Activated T-cell treated with anti-CD3 and anti-CD28 coated beads, Interleukin-2, amount 50 U/mL, for 4 hours (primary cell): Measurements from ENCODE around the gene GRAMD2A. TPM values are rescaled to one million over a fixed set of nuclear protein-coding genes. Genes with fewer than 3 reads are reported as not detected.

ENCODE experiments used
- ATAC-seq, 2 donors: fragments of 200-7000 bp; cut with Tn5 transposase; one replicate each; pipeline ENCODE4 v1.10.0; 2021
- DNase-seq: peaks from one replicate; pipeline ENCODE4 v3.0.0-alpha.2; 2020
- H3K27me3 Mint-ChIP-seq: one replicate; pipeline ENCODE4 v1.8.0; 2021; ENCODE audit warnings: low read depth, mixed read lengths
- H3K36me3 Mint-ChIP-seq: one replicate; pipeline ENCODE4 v1.8.0; 2022; ENCODE audit warnings: mixed read lengths; ENCODE audit not compliant: insufficient read depth
- H3K4me1 Mint-ChIP-seq: one replicate; pipeline ENCODE4 v1.8.0; 2021; ENCODE audit warnings: low read depth, mixed read lengths
- H3K4me3 Mint-ChIP-seq: one replicate; pipeline ENCODE4 v1.8.0; 2021; ENCODE audit warnings: mild to moderate bottlenecking, moderate library complexity, mixed read lengths
- H3K9me3 Mint-ChIP-seq: one replicate; pipeline ENCODE4 v1.8.0; 2021; ENCODE audit warnings: mixed read lengths
- total RNA-seq, 3 donors: library from RNA; stranded (reverse); gene quantifications; one replicate each; pipeline ENCODE4 v1.2.1, GENCODE V29; 2021

Gene GRAMD2A
- total RNA-seq, 3 donors from 2014 or later, result not detected

DNA sequence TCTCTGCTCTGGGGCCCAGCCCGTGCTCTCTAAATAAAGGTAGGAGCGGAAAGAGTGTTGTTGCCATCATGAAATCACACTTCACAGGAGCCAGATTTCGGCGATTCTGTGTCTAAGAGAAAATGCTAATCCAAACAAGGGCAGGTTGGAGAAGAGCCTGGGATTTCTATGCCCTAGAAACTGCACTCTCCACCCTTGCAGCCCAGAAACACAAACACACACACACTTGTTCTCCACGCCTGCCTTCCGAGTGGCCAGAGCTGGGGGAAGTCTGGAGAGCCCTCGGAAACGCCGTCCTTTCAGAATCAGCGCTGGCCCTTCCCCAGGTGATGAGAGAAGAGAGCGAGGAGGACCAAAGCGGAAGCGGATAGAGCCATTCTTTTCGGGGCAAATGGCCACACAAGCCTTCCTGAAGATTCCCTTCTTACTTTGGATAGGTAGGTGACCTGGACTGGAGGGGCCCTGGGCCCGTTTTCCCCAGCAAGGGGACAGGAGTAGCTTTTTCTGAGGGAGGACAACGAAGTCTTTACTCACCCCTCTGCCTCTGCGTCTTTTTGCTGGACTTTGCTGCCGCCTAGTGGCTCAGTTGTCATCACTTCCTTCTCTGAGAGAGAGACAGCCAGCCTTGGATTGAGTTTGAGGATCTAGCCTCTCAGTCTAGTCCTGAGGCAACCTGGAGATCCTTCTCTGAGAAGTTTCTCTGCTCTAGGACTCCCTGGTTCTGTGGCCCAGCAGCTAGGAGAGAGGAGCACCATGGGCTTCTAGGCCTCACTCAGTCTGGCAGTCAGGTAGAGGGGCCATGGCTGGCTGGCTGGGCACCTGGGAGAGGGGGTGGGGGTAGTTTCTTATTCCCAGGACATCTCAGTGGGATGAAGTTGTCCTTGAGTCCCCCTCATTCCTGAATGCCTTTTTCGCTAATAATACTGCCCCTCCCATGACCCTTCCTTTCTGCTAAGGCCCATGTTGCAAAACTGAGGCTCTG is 41.7 kb downstream of the GRAMD2A start:
- DNase-seq, result peak; percentile 79
- Mint-ChIP-seq H3K4me3 (peak overlapping the region; percentile 77), H3K36me3 (no peaks in the 10 kb centered on the region), H3K4me1 (peaks cover 2% of the 10 kb centered on the region), H3K27me3 (no peaks in the 10 kb centered on the region), H3K9me3 (no peaks in the 10 kb centered on the region)
- peak; percentile 86 to 91 for ATAC-seq

DNA sequence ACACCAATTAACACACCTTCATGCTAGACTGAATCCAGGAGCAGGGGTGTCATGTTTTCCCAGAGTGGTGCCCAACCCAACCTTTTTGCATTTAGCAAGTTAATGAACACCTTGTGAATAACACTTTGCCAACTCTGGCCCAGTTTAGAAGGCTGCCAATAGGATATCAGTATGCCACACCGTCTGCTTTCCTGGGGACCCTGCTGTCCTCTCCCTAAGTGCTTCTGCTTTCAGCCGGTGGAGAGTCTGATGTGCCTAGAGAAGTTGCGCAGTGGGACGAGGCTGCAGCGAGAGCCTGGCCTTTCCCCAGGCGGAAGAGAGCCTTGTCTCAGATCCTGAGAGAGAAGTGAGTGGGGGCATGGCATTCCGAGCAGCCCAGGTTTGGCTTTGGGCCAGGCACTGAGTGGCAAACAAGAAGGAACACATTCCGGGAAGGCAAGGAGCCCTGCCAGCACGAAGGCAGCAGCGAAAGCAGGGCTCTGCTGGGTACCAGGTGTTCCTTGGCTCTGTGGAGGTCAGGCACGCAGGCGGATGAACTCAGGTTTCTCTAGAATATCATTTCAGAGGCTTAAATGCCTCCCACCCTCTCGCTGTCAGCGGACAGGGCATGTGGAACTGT is 42.5 kb downstream of the GRAMD2A start:
- Mint-ChIP-seq H3K4me1 (peaks cover 2% of the 10 kb centered on the region), H3K36me3 (no peaks in the 10 kb centered on the region), H3K4me3 (peak overlapping the region; percentile 77), H3K27me3 (no peaks in the 10 kb centered on the region), H3K9me3 (no peaks in the 10 kb centered on the region)
- DNase-seq, result no peak
- no peak for ATAC-seq

DNA sequence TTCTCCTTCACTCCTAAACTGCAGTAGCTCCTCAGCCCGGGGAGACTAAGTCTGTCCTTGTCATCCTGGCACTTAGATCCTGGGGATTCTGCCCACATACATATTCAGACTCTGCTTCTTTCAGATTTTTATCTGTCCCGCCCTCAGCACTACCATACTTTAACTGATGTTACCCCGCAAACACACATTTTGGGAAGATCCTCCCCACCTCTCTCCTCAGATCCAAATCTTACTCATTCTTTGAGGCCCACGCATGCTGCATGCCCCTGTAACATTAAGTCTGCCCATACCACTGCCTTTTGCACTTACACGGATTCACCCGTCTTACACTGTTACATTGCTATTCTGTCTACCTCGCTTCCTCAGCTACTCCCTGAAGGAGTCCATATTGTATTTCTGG is 43.3 kb downstream of the GRAMD2A start:
- DNase-seq (no peak), ATAC-seq (no peak)
- H3K4me1 Mint-ChIP-seq, result peaks cover 2% of the 10 kb centered on the region
- H3K27me3 Mint-ChIP-seq, result no peaks in the 10 kb centered on the region
- no peaks in the 10 kb centered on the region for H3K9me3 Mint-ChIP-seq
- no peak overlapping the region for H3K4me3 Mint-ChIP-seq
- no peaks in the 10 kb centered on the region for H3K36me3 Mint-ChIP-seq

DNA sequence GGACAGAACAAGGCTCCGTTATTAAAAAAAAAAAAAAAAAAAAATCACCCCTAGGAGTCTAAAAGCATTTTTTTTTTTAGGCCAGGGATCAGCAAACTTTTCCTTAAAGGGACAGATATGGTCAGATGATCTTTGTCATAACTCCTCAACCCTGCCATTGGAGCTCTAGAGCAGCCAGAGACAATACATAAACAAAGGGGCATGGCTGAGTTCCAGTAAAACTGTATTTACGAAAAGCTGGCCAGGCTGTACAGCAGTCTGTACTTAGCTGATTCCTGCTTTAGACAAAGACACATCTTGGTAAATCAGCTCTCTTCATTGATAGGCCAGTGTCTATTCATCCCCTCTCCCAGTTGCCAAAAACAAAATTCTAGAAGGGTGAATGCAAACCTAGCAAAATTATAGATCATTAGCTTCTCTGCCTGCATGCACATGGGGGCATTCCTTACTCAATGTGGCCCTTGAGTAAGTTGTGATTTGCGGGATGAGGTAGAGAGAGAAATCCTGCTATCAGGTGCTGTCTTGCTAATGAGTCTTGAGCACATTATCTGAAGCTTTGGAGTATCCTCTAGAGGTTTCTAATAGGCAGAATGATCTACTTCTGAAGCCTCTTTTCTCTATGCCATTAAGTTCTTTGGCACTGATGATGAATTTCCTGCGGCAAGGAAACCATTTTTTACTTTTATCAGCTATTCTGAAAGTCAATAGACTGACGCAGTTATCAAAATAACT is 44.2 kb downstream of the GRAMD2A start:
- Mint-ChIP-seq H3K9me3 (no peaks in the 10 kb centered on the region), H3K4me1 (peaks cover 2% of the 10 kb centered on the region), H3K27me3 (no peaks in the 10 kb centered on the region), H3K4me3 (no peak overlapping the region), H3K36me3 (no peaks in the 10 kb centered on the region)
- ATAC-seq (no peak), DNase-seq (no peak)

DNA sequence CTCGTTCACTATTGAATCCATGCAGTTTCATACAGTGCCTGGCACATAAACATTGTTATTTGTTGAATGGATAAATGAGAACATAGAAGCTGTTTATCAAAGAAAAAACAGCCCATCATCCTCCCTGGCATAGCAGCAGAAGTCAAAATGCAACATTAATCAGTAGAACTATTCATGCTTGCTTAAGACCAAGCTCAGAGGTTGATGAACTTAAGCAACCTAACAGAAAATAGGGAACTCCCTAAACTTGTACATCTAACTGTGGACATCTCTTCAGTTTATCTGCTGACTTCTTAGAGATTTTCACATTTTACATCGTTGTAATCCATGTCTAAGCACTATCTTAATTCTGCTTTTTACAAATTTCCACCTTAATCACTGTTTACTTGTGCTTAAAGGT is 50.2 kb downstream of the GRAMD2A start:
- H3K4me1 Mint-ChIP-seq, result no peaks in the 10 kb centered on the region
- DNase-seq (no peak), ATAC-seq (no peak)
- H3K4me3 Mint-ChIP-seq, result no peak overlapping the region
- H3K36me3 Mint-ChIP-seq, result no peaks in the 10 kb centered on the region
- no peaks in the 10 kb centered on the region for H3K27me3 Mint-ChIP-seq
- H3K9me3 Mint-ChIP-seq, result no peaks in the 10 kb centered on the region

DNA sequence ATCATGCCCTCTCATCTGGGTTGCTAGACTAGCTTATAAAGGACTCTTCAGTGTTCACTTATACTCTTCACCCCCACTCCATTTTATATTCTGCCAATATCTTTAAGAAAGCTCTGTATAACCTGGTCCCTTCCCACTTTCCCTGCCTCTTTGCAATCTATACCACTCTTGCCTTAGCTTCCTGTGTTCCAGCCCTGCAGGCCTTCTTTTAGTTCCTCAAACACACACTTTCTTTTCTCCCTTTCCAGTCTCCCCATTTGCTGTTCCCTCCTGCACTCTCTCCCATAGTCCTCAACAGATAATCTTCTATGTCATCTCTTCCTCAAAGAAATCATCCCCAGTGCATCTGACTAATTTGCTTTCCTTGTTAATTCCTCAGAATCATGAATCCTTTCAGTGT is 50.7 kb downstream of the GRAMD2A start:
- Mint-ChIP-seq H3K4me1 (no peaks in the 10 kb centered on the region), H3K36me3 (no peaks in the 10 kb centered on the region), H3K4me3 (no peak overlapping the region), H3K27me3 (no peaks in the 10 kb centered on the region), H3K9me3 (no peaks in the 10 kb centered on the region)
- no peak for DNase-seq
- no peak for ATAC-seq

DNA sequence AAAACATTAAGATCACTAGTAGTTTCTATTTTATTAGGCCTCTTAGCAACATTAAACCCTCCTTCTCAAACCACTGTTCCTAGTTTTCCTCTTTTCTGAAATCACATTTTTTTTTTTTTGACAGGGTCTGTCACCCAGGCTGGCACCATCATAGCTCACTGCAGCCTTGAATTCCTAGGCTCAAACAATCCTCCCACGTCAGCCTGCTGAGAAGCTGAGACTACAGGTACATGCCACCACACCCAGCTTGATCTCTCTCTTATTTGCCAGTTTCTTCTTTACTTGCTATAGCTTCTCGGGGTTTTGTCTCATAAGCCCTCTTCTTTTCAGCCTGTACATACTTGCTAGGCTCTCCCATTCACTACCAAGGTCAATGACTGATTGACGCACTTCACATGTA is 51.4 kb downstream of the GRAMD2A start:
- ATAC-seq, result no peak
- no peak overlapping the region for H3K4me3 Mint-ChIP-seq
- no peaks in the 10 kb centered on the region for H3K4me1 Mint-ChIP-seq
- no peaks in the 10 kb centered on the region for H3K36me3 Mint-ChIP-seq
- DNase-seq, result no peak
- H3K27me3 Mint-ChIP-seq, result no peaks in the 10 kb centered on the region
- H3K9me3 Mint-ChIP-seq, result no peaks in the 10 kb centered on the region

DNA sequence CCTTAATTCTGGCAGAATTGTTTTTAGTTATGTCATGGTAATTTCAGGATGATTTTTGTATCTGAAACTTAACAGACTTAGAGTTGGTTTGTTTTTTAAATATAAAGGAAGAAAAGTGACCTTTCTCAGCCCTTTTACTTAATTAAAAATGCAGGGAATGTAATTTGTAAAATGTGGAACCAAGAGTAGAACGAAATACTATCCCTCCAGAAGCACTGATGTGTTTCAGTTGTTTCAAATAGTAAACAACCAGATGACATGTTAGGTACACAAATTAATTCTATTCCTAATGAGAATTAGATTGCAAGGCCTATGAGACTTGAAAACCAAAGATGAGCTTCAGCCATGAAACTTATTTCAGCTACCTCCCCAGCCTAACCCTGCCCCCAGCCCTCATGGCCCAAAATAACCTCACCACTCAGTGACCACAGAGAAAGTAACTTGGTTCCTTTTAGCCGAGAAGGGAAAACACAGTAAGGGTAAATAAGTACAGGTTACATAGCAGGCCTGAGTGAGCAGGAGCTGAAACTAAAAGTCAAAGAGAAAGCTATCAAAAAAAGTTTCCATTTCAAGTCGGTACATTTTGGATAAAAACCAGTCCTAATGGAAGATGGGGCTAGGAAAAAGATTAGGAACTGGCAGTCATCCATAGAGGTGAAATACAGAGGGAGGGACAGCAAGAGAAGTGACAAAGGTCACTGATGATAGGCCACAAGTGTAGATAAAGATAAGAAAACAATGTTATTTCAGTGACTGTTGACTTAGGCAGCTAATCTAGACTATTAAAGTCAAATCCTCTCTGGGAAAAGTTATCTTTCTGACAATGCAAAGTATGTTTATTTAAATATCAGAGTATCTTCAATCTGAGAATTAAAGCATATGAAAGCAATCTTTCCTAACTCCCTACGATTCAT is 56.2 kb downstream of the GRAMD2A start:
- Mint-ChIP-seq H3K27me3 (no peaks in the 10 kb centered on the region), H3K9me3 (no peaks in the 10 kb centered on the region), H3K4me3 (no peak overlapping the region), H3K36me3 (no peaks in the 10 kb centered on the region), H3K4me1 (no peaks in the 10 kb centered on the region)
- ATAC-seq, result no peak
- DNase-seq, result no peak

DNA sequence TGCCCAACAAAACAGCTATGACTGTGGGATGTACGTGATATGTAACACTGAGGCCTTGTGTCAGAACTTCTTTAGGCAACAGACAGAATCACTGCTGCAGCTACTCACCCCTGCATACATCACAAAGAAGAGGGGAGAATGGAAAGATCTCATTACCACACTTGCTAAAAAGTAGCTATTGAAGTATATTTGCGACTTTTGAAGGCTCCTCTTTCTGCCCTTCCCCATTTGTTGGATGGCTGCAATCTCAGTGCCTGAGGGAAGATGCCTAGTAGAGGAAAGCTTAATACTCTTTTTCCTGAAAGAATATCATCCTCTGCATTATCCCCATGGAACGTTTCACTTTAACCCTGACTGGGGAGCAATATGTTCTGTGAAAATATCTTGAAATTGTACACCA is 57.5 kb downstream of the GRAMD2A start:
- Mint-ChIP-seq H3K9me3 (no peaks in the 10 kb centered on the region), H3K4me1 (no peaks in the 10 kb centered on the region), H3K36me3 (no peaks in the 10 kb centered on the region), H3K27me3 (no peaks in the 10 kb centered on the region), H3K4me3 (no peak overlapping the region)
- no peak for ATAC-seq
- DNase-seq, result no peak

DNA sequence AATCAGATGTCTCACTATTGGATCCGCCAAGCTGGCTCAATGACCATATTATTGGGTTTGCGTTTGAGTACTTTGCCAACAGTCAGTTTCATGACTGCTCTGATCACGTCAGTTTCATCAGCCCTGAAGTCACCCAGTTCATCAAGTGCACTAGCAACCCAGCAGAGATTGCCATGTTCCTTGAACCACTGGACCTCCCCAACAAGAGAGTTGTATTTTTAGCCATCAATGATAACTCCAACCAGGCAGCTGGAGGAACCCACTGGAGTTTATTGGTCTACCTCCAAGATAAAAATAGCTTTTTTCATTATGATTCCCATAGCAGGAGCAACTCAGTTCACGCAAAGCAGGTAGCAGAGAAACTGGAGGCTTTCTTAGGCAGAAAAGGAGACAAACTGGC is 57.9 kb downstream of the GRAMD2A start:
- no peaks in the 10 kb centered on the region for H3K4me1 Mint-ChIP-seq
- H3K4me3 Mint-ChIP-seq, result no peak overlapping the region
- no peaks in the 10 kb centered on the region for H3K36me3 Mint-ChIP-seq
- H3K9me3 Mint-ChIP-seq, result no peaks in the 10 kb centered on the region
- ATAC-seq, result no peak
- no peaks in the 10 kb centered on the region for H3K27me3 Mint-ChIP-seq
- DNase-seq, result no peak

DNA sequence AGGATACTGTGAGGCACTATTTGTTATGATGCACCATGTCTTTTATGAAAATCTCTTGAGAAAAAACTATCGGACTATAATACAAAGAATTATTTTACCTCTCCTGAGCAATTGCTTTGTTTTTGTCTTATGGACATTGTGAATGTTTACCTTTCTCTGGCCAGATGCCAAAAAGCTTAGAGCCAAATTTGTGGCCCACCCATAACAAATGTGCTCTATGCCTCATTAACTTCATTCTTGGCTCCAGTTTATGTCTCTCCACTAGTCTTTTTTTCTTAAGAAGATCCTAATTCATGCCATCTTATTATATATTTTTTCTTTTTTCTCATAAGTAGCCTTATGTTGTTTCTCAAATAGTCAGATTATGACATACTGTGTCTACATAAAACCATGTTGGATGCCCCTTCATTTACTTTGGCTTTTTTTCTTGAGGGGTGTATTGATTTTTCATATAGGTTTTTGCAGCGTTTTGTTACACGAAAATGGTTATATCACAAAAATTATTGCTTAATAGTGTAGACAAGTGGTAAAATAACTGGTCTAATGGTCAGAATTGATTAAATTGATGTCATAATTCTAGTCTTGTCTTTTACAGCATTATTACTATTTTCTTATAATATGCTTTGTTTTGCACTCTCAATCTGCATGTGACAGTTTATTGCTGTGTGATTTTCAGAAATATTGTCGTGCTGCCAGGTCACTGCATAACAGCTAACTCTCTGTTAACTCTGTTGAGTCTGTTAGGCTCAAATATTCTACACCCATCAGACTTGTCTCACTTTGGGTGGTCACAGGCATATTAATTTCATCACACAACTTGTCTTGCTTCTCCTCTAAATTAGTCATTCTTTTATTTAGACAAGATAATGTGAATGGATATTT is 61.2 kb downstream of the GRAMD2A start:
- DNase-seq (no peak), ATAC-seq (no peak)
- H3K9me3 Mint-ChIP-seq, result no peaks in the 10 kb centered on the region
- no peak overlapping the region for H3K4me3 Mint-ChIP-seq
- no peaks in the 10 kb centered on the region for H3K36me3 Mint-ChIP-seq
- no peaks in the 10 kb centered on the region for H3K27me3 Mint-ChIP-seq
- H3K4me1 Mint-ChIP-seq, result no peaks in the 10 kb centered on the region

DNA sequence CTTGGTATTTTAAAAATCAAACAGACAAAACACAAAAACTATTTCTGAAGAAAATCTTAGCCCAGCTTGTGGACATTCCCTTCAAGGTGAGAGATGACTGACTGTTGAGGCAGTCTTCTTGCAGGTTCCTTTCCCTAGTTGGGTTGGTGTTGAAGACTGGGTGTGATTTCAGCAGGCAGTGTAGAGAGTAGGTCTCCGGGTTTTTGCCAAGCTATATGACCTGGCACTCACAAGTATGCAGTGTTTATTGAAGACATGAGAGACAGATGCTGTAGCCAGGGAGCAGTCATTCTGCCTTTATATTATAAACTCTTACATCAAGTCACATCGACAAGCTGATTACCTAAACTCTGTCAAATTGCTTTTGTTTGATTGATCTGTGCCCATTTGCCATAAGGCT is 61.9 kb downstream of the GRAMD2A start:
- H3K36me3 Mint-ChIP-seq, result no peaks in the 10 kb centered on the region
- DNase-seq, result no peak
- ATAC-seq, result no peak
- no peaks in the 10 kb centered on the region for H3K27me3 Mint-ChIP-seq
- H3K9me3 Mint-ChIP-seq, result no peaks in the 10 kb centered on the region
- no peak overlapping the region for H3K4me3 Mint-ChIP-seq
- H3K4me1 Mint-ChIP-seq, result no peaks in the 10 kb centered on the region

DNA sequence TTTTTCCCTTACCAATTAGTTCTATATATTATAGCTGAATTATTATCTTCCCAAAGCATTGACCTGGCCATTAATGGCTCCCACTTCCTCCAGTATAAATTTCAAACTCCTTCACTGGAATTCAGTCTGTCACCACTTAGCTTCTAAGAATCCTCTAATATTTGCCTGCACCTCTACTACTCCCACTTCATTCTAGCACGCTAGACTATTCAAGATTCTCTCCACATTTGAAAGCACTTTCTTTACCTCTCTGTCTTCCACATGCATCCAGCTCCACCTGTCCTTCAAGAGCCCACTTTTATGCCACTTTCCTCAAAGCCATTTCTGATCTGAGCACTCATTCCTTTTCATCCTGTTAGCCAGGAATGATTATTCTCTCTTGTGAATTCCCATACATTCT is 64.4 kb downstream of the GRAMD2A start:
- no peaks in the 10 kb centered on the region for H3K36me3 Mint-ChIP-seq
- no peaks in the 10 kb centered on the region for H3K27me3 Mint-ChIP-seq
- DNase-seq (no peak), ATAC-seq (no peak)
- no peaks in the 10 kb centered on the region for H3K9me3 Mint-ChIP-seq
- no peaks in the 10 kb centered on the region for H3K4me1 Mint-ChIP-seq
- no peak overlapping the region for H3K4me3 Mint-ChIP-seq
